DMS153 treated with DMSO at 0.1 percent for 48 hours (cell line): ENCODE measurements around the gene TM9SF4.

Source experiments
- DNase-seq: peaks from one replicate; lab custom pipeline; 2025; ENCODE audit not compliant: unreplicated experiment; lab: John Stamatoyannopoulos, UW

Gene TM9SF4, protein sequence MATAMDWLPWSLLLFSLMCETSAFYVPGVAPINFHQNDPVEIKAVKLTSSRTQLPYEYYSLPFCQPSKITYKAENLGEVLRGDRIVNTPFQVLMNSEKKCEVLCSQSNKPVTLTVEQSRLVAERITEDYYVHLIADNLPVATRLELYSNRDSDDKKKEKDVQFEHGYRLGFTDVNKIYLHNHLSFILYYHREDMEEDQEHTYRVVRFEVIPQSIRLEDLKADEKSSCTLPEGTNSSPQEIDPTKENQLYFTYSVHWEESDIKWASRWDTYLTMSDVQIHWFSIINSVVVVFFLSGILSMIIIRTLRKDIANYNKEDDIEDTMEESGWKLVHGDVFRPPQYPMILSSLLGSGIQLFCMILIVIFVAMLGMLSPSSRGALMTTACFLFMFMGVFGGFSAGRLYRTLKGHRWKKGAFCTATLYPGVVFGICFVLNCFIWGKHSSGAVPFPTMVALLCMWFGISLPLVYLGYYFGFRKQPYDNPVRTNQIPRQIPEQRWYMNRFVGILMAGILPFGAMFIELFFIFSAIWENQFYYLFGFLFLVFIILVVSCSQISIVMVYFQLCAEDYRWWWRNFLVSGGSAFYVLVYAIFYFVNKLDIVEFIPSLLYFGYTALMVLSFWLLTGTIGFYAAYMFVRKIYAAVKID

DNA sequence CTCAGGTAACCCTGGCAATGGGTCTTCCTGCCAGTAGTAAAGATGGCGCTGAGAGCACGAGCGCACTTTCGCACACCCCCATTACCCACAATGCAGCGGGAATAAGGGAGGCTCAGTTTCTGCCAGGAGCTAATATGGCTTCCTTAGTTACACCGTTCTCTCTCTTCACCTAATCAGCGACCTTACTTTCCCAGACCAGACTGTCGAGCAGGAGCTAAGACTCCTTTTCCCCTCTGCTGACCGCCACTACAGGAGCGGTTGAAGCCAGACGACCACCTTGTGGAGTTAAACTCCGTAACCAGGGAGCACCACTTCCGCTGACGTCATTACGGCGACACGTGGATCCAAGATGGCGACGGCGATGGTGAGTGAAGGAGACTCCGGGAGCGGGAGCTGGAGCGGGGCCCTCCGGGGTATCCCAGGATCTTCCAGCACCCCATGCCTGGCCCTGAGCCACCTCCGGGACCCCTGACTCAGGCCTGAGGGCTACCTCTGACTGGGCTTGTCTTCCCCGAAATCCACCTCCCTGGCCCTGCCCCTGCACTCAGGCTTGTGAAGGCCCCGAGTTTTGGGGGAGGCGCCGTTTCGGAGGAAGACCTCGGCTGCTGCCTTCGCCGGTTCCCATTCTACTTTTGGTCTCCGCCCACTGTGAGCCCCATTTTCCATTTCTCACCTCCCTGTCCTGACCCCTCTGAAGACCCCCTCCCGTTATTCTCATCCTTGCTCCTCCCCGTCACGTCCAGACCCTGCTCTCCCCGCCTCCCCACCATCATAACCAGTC is at the start of gene TM9SF4:
TSS of gene TM9SF4 (plus strand) at position 323 of the 781 bp plus-strand sequence. CDS start at position 350, 27 bp downstream.
- peak; percentile 94 for DNase-seq

DNA sequence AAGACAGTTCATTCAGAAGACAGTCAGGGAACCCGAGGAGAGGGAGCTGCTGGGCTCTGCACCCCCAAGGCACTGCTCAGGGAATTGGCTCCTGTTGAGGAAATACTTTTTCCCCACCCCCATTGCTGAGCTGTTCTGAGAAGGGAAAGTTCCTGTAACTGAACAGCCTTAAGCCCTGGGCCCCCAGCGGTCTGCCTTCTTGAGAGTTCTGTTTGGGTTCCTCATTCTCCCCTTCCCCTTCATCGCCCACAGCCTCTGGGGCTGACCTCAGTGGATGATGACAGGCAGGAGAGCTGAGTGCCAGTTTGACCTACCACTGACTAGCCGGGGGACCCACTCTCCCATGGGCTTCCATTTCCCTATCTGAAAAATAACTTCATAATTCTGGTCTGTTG is 46.7 kb upstream of the TM9SF4 start:
- DNase-seq: no peak

DNA sequence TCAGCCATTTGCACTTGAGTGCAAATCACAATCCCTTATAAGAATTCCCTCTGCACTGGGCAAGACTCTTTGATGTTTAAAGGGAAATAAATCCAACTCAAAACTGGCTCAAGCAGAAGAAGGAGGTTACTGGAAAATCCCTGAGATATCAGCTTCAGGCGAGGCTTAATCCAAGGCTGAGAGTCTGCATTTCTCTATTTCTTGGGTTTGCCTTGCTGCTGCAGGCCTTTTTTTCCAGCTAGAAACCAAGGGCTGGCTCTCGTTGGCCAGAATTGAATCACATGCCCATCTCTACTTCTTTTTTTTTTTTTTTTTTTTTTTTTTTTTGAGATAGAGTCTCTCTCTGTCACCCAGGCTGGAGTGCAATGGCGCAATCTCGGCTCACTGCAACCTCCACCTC is 45.8 kb upstream of the TM9SF4 start:
- no peak for DNase-seq

DNA sequence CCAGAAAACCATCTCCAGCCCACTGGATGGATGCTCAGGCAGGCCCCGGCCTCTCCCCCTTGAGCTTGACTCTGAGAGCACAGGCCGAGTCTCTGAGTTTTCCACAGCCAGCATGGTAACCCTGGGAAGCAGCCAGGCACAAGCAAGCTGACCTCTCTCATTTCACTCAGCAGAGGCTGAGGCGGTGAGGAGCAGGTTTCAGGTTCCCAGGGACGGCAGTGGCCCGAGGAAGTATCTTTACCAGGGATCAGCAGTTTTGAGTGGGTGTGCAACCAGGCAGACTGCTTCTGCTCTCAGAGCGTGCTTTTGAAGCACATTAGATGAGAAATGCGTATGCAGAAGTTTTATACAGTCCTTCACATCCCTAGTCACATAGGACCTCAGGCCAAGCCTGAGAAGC is 44.8 kb upstream of the TM9SF4 start:
- no peak for DNase-seq

DNA sequence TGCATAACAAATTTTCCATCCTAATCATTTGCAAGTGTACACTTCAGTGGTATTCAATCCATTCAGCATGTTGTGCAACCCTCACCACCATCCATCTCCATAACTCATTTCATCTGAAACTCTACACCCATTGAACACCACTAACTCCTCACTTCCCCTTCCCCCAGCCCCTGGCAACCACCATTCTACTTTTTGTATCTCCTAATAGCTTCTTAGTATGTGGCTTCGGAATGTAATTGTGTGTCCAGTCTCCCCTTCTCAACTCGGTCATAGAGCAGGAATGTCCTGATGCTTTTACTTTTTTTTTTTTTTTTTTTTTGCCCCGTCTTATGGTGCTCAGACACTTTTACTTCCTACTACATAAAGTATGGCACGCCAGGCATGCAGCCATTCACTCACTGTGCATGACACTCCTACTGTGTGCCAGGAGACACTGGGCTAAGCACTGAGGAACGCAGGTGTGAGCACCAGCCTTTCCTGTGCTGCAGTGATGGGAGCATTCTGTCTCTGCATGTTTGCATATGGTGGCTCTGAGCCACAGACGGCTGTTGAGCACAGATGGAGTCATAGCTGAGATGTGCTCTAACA is 42.2 kb upstream of the TM9SF4 start:
- DNase-seq: no peak

DNA sequence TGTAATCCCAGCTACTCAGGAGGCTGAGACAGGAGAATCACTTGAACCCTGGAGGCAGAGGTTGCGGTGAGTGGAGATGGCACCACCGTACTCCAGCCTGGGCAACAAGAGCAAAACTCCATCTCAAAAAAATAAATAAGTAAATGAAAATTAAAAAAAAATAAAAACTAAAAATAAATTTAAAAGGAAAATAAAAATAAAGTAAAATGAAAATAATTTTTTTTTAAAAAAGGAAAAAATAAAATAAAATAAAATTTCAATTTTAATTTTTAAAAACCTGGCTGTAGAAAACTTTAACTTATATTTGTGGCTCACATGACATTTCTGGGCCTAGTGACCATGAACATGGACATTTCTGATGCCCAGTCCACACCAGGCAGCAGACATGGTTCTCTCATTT is 41.3 kb upstream of the TM9SF4 start:
- no peak for DNase-seq

DNA sequence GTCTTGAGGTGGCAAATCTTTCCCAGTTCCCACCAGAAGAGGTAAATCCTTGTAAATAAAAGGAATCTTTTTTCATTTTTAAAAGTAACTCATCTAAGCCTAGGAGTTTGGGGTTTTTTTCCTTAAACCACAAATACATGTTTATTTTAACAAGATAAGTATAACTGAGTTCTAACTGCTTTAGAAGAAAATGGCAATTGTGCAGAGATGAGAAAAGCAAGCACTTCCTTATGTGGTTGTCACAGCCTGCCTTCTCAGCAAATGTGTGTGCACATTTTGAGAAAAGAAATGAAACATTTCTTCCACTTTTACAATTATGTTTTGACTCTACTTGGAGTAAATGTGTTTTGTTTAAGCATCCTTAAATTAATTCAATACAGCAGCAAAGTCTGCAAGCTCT is 39.8 kb upstream of the TM9SF4 start:
- no peak for DNase-seq

DNA sequence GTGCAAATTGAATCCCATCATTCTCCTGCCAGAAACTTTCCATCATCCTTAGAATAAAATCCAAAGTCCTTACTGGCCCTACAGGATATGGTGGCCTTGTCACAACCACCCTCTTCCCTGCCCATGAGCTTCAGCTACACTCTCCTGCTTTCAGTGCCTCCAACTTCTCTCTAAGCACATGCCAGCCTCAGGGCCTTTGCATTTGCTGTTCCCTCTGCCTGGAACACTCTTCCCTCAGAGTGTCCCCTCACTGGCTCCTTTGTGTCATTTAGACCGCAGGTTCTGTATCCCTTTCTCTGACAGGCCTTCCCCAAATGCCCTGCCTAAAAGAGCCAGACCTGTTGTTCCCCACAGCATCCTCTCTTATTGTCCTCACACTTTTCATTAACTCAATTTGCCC is 39.2 kb upstream of the TM9SF4 start:
- no peak for DNase-seq

DNA sequence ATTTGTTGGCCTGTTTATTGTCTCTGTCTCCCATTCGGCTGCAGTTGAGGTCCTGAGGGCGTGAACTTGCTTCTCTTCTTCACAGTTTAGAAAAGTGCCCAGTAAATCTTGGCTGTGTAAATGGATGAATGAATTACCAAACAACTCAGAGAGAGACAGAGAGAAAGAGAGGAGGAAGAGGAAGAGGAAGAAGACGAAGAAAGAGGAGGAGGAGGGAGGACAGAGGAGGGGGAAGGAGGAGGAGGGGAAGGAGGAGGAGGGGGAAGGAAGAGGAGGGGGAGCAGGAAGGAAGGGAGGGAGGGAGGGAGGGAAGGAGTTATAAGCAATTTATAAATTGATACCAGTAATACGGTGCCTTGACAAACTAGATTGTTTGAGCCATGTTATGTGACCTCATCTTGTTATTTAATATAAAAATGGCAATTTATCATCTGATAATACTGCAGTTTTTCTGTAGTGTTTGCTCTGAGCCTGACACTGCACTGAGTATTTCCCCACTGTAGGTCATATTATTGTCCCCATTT is 38.8 kb upstream of the TM9SF4 start:
- no peak for DNase-seq

DNA sequence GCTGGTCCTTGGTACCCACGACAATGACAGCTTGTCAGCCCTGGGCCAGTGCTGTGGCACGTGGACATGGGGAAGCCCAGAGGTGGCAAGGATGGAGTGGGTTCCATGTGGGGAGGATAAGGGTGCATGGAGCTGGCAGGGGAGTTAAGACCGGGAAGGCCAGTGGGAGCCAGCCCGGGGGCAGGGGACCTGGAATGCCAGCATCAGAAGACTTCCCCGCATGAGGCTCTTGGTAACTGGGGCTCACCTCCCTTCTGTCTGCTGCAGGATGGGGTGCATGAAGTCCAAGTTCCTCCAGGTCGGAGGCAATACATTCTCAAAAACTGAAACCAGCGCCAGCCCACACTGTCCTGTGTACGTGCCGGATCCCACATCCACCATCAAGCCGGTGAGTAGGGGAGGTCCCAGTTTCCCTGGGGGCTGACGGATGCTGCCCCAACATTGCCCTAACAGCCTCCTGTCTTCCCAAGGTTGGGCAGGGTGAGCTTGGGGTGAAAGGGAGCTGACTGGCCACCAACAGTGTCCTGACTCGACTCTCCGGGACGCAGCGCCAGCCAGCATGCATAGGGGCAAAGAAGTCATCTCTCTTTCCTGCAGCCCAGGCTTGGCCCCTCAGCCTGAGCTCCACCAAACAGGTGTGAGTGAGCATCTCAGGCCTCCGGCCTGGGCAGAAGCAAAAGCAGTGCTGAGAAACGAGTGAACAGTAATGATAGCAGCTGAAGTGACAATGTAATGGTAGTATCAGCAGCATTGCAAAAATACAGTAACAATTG is 37.9 kb upstream of the TM9SF4 start:
- DNase-seq: no peak

DNA sequence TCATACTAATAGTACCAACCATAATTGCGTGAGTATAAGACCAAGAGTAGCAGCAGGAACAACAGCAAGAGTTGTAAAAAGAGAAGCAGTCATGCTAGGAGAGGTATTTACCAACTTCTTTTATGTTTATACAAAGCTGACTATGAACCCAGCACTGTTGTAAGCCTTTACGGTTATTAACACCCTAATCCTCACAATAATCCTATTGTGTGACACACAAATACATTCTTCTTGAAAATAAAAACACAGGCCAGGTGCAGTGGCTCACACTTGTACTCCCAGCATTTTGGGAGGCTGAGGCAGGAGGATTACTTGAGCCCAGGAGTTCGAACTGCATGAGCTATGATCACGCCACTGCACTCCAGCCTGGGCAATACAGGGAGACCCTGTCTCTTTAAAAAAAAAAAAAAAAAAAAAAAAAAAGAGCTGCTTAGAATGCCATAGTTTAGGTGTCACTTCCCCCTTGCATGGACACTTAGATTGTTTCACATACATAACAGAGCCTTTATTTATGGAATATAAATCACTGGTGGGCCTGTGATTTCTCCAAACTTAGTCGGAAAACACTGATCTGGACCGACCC is 37.3 kb upstream of the TM9SF4 start:
- DNase-seq: no peak

DNA sequence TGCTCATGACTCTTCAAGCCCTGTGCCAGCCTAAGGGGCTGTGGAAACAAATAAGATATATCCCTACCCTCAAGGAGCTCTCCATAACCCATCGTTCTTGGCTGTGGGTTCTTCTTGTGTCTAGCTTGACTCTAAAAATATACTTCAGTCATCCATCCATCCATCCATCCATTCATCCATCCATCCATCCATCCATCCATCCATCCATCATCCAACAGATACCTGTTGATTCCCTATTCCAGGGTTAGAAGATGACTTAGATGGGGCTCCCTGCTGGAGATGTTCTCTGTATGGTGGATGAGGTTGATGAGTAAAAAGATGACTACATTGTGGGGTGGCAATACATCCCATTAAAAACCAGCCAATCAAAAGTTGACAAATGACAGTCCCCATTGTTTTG is 34.0 kb upstream of the TM9SF4 start:
- no peak for DNase-seq

DNA sequence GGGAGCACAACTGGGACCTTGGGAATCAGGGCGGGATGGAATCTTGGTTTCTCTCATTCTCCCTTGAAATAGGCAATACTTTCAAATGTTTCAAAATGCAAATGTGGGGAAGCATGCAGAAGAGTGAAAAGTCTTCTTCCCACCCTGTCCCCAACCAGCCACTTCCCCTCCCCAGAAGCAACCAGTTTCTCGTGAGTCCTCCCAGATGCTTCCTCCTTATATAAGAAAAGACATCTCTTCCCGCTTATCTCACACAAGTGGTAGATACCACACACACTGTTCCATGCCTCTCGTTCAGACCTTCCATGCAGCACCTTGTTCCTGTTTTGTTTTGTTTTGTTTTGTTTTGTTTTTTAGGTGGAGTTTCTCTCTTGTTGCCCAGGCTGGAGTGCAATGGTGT is 32.3 kb upstream of the TM9SF4 start:
- DNase-seq: no peak

DNA sequence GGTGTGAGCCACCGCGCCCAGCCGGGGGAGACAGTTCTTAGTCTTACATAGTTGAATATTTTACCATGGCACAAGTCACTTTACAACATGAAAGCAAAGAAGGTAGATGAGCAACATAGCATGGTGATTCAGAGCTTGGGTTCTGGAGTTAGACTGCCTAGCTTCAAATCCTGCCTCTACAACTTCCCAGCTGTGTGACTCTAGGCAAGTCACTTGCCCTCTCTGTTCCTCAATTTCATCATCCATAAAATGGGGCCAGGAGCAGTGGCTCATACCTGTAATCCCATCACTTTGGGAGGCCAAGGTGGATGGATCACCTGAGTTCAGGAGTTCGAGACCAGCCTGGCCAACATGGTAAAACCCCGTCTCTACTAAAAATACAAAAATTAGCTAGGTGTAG is 31.2 kb upstream of the TM9SF4 start:
- DNase-seq: no peak

DNA sequence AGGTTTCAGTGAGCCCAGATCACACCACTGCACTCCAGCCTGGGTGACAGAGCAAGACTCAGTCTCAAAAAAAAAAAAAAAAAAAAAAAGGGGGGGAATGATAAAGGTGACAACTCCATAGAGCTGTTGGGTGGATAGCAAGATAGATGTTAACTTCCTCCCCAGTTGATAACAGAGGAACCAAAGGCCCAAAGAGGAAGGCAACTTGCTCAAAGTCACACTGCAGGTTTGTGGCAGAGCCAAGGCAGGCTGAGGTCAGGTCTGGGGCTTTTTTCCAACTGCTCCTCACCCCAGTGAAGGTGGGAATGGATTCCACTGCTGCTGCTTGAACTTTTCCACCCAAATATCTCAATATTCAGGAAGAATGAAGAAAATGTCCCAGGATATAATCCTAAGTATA is 30.7 kb upstream of the TM9SF4 start:
- no peak for DNase-seq

DNA sequence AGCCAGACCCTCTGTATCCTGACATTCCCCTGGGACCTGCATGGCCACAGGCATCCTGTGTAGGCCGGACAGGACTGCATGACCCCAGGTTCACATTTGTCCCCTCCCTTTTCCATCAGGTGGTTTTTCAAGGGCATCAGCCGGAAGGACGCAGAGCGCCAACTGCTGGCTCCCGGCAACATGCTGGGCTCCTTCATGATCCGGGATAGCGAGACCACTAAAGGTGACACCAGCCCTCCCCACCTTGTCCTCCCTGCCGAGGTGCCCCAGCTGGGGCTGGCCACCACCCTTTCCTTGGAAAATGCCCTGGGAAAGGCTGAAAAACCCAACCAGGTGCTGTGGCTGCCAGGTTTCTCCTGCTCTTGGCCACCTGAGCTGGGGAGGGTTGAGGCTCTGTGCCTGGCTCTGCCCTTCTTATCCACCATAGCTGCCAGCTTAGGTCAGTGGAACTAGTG is 29.8 kb upstream of the TM9SF4 start:
- no peak for DNase-seq

DNA sequence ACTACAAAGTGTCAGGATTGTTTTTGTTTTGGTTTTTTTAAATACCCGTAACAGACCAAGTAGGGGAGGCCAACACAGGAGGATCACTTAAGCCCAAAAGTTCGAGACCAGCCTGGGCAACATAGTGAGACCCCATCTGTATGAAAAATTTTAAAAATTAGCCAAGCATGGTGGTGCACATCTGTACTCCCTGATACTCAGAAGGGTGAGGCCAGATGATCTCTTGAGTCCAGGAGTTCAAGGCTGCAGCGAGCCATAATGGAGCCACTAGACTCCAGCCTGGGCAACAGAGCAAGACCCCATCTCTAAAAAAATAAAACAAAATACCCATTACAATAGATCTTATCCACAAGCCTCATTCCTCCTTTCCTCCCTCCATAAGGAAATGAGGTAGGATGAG is 28.7 kb upstream of the TM9SF4 start:
- DNase-seq: no peak

DNA sequence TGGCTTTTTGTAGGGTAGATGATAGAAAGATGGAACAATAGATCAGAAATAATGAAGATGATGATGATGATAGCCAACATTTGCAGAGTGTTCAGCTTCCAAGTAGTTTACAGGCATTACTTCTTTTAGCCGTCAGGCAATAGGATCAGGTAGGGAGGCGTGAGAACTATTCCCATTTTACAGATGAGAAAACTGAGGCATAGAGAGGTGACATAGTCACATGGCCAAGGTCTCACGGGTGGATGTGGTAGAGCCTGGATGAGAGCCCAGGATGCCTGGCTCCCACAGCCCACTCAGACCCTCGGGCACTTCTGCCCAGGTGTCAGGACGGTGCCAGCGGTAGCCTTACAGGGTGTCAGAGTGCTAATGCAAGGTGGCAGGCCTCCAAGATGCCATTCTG is 26.0 kb upstream of the TM9SF4 start:
- DNase-seq: no peak

DNA sequence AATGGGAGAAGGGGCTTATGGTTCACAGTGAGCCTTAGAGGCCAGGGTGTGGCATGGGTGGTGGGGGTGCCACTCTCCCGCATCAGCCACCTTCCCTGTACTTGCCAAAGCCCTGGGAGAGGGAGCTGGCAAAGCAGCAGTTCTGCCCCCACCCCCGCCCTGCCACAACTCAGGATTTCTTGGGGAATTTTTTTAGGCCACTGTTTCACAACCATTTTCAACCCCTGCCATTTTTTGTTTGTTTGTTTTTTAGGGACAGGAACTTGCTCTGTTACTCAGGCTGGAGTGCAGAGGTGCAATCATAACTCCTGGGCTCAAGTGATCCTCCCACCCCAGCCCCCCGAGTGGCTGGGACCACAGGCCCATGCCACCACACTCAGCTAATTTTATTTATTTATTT is 22.4 kb upstream of the TM9SF4 start:
- no peak for DNase-seq

DNA sequence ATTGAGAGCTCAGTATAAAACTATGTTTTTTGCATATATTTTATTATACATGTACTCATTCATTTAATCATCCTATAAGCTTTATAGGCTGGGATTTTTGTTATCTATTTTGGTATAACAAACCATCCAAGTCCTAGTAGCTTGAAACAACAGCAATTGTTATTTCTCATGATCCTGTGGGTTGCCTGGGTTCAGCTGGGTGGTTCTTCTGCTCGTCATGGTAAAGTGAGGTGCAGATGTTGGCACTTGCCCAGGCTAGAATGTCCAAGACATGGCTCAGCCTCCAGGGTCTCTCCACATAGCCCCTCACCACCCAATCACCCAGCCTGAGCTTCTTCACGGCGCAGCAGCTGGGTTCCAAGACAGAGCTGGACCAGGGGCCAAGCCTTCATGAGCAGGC is 20.8 kb upstream of the TM9SF4 start:
- no peak for DNase-seq
